ENCODE data around the gene GRIK4. TPM values are rescaled to one million over a fixed set of nuclear protein-coding genes. Genes with fewer than 3 reads are reported as not detected.
A peak's percentile ranks its signal among the peaks of the same experiment; 100 is the strongest.

The GRIK4 gene, protein sequence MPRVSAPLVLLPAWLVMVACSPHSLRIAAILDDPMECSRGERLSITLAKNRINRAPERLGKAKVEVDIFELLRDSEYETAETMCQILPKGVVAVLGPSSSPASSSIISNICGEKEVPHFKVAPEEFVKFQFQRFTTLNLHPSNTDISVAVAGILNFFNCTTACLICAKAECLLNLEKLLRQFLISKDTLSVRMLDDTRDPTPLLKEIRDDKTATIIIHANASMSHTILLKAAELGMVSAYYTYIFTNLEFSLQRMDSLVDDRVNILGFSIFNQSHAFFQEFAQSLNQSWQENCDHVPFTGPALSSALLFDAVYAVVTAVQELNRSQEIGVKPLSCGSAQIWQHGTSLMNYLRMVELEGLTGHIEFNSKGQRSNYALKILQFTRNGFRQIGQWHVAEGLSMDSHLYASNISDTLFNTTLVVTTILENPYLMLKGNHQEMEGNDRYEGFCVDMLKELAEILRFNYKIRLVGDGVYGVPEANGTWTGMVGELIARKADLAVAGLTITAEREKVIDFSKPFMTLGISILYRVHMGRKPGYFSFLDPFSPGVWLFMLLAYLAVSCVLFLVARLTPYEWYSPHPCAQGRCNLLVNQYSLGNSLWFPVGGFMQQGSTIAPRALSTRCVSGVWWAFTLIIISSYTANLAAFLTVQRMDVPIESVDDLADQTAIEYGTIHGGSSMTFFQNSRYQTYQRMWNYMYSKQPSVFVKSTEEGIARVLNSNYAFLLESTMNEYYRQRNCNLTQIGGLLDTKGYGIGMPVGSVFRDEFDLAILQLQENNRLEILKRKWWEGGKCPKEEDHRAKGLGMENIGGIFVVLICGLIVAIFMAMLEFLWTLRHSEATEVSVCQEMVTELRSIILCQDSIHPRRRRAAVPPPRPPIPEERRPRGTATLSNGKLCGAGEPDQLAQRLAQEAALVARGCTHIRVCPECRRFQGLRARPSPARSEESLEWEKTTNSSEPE
- total RNA-seq (2022) (not detected in 2 replicates), Bru-seq, nascent RNA (percentile 1 among the genes with signal in this experiment), BruChase-seq, experiment 1, labeled RNA remaining after a 6-hour chase (percentile 6 among the genes with signal in this experiment), BruChase-seq, experiment 2, labeled RNA remaining after a 2-hour chase (percentile 4 among the genes with signal in this experiment)
- long read RNA-seq: 0 reads

GRCh38 chr11:120511116-120511819 is at the start of gene GRIK4:
GRIK4 (plus strand) TSS chr11:120511748; CDS start chr11:120660319, 148,571 bp downstream.
- peak; percentile 79 for DNase-seq (ENCODE audit: unreplicated experiment)
- no peaks in the 10 kb centered on the region for H3K36me3 Mint-ChIP-seq (ENCODE audit: insufficient read depth, unreplicated experiment)
- no peak within 1 kb of the TSS for H3K27ac Mint-ChIP-seq (ENCODE audit: low read depth, unreplicated experiment)
- intact Hi-C loops (cut with micrococcal nuclease): loop anchor here (1.0 kb wide), 6 partner anchors 174 to 683 kb away; no protein-coding TSS in a partner anchor
- ChIA-PET CTCF (interaction anchor here (0.5 to 4.7 kb wide), 26 partner anchors 10 to 702 kb away, joined by 3 to 36 read pairs (median 4); no protein-coding TSS in a partner anchor), POLR2A (interaction anchor here (0.6 kb wide), 1 partner anchor 923 kb away, joined by 3 read pairs; no protein-coding TSS in a partner anchor)
- H3K27me3 Mint-ChIP-seq (ENCODE audit: insufficient read depth, unreplicated experiment): peaks cover 60% of the 10 kb centered on the region
- no peaks in the 10 kb centered on the region for H3K9me3 Mint-ChIP-seq (ENCODE audit: unreplicated experiment)
- peak within 1 kb of the TSS; percentile 29 for H3K4me3 Mint-ChIP-seq (ENCODE audit: unreplicated experiment)
- peaks cover 6% of the 10 kb centered on the region for H3K4me1 Mint-ChIP-seq (ENCODE audit: insufficient read depth, unreplicated experiment)
- BruUV-seq (replicated peaks): no TSS peak
- peak; percentile 92 for TF ChIP-seq CTCF (IDR thresholded peaks at IDR 0.05; ENCODE audit: unreplicated experiment)

DNA sequence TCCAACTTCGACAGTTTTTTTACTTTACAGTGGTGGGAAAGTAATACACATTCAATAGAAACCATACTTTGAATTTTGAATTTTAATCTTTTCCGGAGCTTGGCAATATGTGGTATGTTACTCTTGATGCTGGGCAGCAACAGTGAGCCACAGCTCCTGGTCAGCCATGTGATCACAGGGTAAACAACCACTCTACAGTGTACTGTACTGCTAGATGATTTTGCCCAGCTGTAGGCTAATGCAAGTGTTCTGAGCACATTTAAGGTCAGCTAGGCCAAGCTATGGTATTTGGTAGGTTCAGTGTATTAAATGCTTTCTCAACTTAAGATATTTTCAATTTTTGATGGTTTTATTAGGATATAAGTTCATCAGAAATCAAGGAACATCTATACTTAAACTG is 48.7 kb upstream of the GRIK4 start:
- TF ChIP-seq CTCF (IDR thresholded peaks at IDR 0.05; ENCODE audit: unreplicated experiment): no peak

DNA sequence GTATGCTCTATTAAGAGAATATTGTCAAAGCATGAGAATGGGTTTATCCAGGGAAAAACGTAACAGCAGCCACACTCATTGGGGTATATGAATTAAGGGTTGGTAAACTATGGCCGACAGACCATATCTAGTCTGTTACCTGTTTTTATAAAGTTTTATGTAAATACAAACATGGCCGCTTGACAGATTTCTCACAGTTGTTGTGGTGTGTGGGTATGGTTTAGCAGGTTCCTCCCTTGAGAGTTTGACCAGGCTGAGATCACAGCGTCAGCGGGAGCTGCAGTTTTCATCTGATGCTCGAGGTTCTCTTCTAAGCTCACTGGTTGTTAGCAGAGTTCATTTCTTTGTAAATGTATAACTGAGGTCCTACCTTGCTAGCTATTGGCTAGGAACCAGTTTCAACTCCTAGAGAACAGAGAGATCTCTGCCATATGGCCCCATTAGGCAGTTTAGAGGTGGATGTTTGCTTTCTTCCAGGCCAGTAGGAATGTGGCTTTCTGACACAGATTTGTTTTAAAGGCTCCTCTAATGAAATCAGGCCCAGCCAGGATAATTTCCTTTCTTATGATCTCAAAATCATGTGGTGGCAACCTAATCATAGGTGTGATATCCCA is 45.5 kb upstream of the GRIK4 start:
- ChIA-PET POLR2A (interaction anchor here (1.2 kb wide), 1 partner anchor 128 kb away, joined by 3 read pairs; no protein-coding TSS in a partner anchor), CTCF (interaction anchor here (0.6 to 1.1 kb wide), 3 partner anchors 18 to 132 kb away, joined by 3 to 6 read pairs (median 3); no protein-coding TSS in a partner anchor)
- DNase-seq (ENCODE audit: unreplicated experiment): no peak
- no peaks in the 10 kb centered on the region for H3K9me3 Mint-ChIP-seq (ENCODE audit: unreplicated experiment)
- no peak for TF ChIP-seq CTCF (IDR thresholded peaks at IDR 0.05; ENCODE audit: unreplicated experiment)
- H3K4me1 Mint-ChIP-seq (ENCODE audit: insufficient read depth, unreplicated experiment): no peaks in the 10 kb centered on the region
- intact Hi-C loops (cut with micrococcal nuclease): no loop called here
- no peaks in the 10 kb centered on the region for H3K27me3 Mint-ChIP-seq (ENCODE audit: insufficient read depth, unreplicated experiment)
- H3K27ac Mint-ChIP-seq (ENCODE audit: low read depth, unreplicated experiment): no peak overlapping the region
- no peak overlapping the region for H3K4me3 Mint-ChIP-seq (ENCODE audit: unreplicated experiment)
- no TSS peak for BruUV-seq (replicated peaks)
- peaks cover 90% of the 10 kb centered on the region for H3K36me3 Mint-ChIP-seq (ENCODE audit: insufficient read depth, unreplicated experiment)

More for the DNA sequence above, 48.7 kb upstream of the GRIK4 start:
- Mint-ChIP-seq H3K27me3 (ENCODE audit: insufficient read depth, unreplicated experiment) (no peaks in the 10 kb centered on the region), H3K27ac (ENCODE audit: low read depth, unreplicated experiment) (no peak overlapping the region), H3K4me3 (ENCODE audit: unreplicated experiment) (no peak overlapping the region), H3K4me1 (ENCODE audit: insufficient read depth, unreplicated experiment) (no peaks in the 10 kb centered on the region), H3K36me3 (ENCODE audit: insufficient read depth, unreplicated experiment) (peaks cover 99% of the 10 kb centered on the region), H3K9me3 (ENCODE audit: unreplicated experiment) (no peaks in the 10 kb centered on the region)
- BruUV-seq (replicated peaks): no TSS peak
- CTCF ChIA-PET: interaction anchor here (1.1 kb wide), 1 partner anchor 227 kb away, joined by 3 read pairs; no protein-coding TSS in a partner anchor
- no peak for DNase-seq (ENCODE audit: unreplicated experiment)
- POLR2A ChIA-PET: interaction anchor here (0.5 kb wide), 1 partner anchor 17 kb away, joined by 3 read pairs; no protein-coding TSS in a partner anchor
- intact Hi-C loops (cut with micrococcal nuclease): no loop called here

Measured in MCF 10A (cell line).